ENCODE results near the gene DIDO1. TPM values are rescaled to one million over a fixed set of nuclear protein-coding genes. Genes with fewer than 3 reads are reported as not detected.
"Not testable (repeated sequence)": the region's sequence is repeated elsewhere in the genome, so short reads cannot be mapped to it uniquely, and the experiment has no call there.

DIDO1 gene
- total RNA-seq, 2 experiments from 2014 or later = 65.1 to 70.6 TPM

- ChIA-PET POLR2A (interaction anchor here (1.4 kb wide), 1 partner anchor 12 kb away, joined by 3 read pairs; no protein-coding TSS in a partner anchor), CTCF (ENCODE audit: unreplicated experiment) (no interaction called here)
- Histone ChIP-seq H3K4me1 (ENCODE audit: insufficient read depth, low read length, poor library complexity, severe bottlenecking) (peaks cover 83% of the 10 kb centered on the region), H4K20me1 (ENCODE audit: insufficient read depth, low read length) (peaks cover 39% of the 10 kb centered on the region), H3K9me3 (ENCODE audit: low read length) (no peaks in the 10 kb centered on the region), H3K36me3 (ENCODE audit: insufficient read depth, low read length) (peaks cover 15% of the 10 kb centered on the region; the same call in 1 of the 2 replicates), H3K9me2 (ENCODE audit: insufficient read depth, low read length) (no peaks in the 10 kb centered on the region), H3K4me3 (ENCODE audit: low read depth, low read length, poor library complexity, severe bottlenecking) (peak overlapping the region; percentile 92), H3K4me2 (ENCODE audit: low read length) (peak overlapping the region; percentile 98), H3K79me2 (ENCODE audit: insufficient read depth, low read depth, low read length) (peaks cover 92% of the 10 kb centered on the region), H2AFZ (ENCODE audit: low read length) (no peak overlapping the region), H3K27ac (ENCODE audit: low read depth, low read length, poor library complexity, severe bottlenecking) (peak overlapping the region; percentile 89)
- TF ChIP-seq CTCF (conservative IDR thresholded peaks at IDR 0.05; ENCODE audit: low read length) = no peak
- TF ChIP-seq EZH2phosphoT487 (IDR thresholded peaks at IDR 0.05; ENCODE audit: borderline replicate concordance, low read depth, low read length) = no peak
- BruUV-seq (replicated peaks) = no TSS peak
- intact Hi-C loops (cut with micrococcal nuclease; ENCODE audit: unreplicated experiment) = no loop called here
- DNase-seq (ENCODE audit: low spot score) = no peak
These were observed 1.3 kb downstream of the DIDO1 start for GRCh38 chr20:62925076-62925419.

- intact Hi-C loops (cut with micrococcal nuclease; ENCODE audit: unreplicated experiment) = no loop called here
- no peak for TF ChIP-seq EZH2phosphoT487 (IDR thresholded peaks at IDR 0.05; ENCODE audit: borderline replicate concordance, low read depth, low read length)
- TF ChIP-seq CTCF (conservative IDR thresholded peaks at IDR 0.05; ENCODE audit: low read length) = no peak
- peaks cover 92% of the 10 kb centered on the region for H3K79me2 ChIP-seq (ENCODE audit: insufficient read depth, low read depth, low read length)
- BruUV-seq (replicated peaks) = no TSS peak
- H3K4me2 ChIP-seq (ENCODE audit: low read length) = peak overlapping the region; percentile 98
- H3K27ac ChIP-seq (ENCODE audit: low read depth, low read length, poor library complexity, severe bottlenecking) = peak overlapping the region; percentile 89
- no peak for DNase-seq (ENCODE audit: low spot score)
- peaks cover 42% of the 10 kb centered on the region for H4K20me1 ChIP-seq (ENCODE audit: insufficient read depth, low read length)
- POLR2A ChIA-PET = interaction anchor here (1.4 kb wide), 1 partner anchor 12 kb away, joined by 3 read pairs; no protein-coding TSS in a partner anchor
- peaks cover 83% of the 10 kb centered on the region for H3K4me1 ChIP-seq (ENCODE audit: insufficient read depth, low read length, poor library complexity, severe bottlenecking)
- peak overlapping the region; percentile 92 for H3K4me3 ChIP-seq (ENCODE audit: low read depth, low read length, poor library complexity, severe bottlenecking)
- H2AFZ ChIP-seq (ENCODE audit: low read length) = no peak overlapping the region
- CTCF ChIA-PET (ENCODE audit: unreplicated experiment) = no interaction called here
- H3K36me3 ChIP-seq (ENCODE audit: insufficient read depth, low read length) = peaks cover 15% of the 10 kb centered on the region; the same call in 1 of the 2 replicates
- no peaks in the 10 kb centered on the region for H3K9me3 ChIP-seq (ENCODE audit: low read length)
- H3K9me2 ChIP-seq (ENCODE audit: insufficient read depth, low read length) = no peaks in the 10 kb centered on the region
These were observed 1.7 kb downstream of the DIDO1 start for GRCh38 chr20:62924442-62925075.

DNA sequence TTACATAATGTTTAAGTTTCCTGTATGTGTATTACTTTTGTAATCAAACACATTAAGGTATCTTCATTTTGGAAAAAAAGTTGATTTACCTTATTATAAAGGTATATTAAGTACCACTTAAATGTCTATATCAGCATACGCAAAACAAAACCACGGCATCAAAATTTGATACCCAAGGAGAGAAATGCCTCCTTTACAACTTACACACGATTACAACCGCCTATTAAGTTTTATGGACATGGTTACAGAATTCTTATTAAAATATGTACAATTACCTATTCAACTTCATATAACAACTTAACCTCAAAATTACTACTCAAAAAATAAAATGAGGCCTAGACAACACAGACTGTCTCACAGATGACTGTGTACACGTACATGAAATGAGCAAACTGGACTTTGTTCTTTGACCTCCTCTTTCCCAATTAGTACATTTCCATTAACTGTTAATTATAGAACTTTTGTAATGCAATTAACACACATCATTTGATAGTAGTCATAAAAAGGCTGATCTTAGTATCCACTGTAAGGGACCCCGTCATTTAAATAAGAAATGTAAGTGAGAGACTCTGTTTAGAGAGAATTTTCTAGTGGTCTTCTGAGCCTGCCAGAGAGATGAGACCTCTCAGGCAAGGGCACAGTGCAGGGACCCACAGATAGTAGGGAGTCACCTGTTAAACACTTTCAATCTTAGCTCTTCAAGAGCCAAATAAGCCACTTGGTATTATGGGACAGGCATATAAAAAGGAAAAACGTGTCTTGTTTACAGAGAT, 2.5 kb downstream of the DIDO1 start:
- Histone ChIP-seq H3K9me3 (ENCODE audit: low read length) (no peaks in the 10 kb centered on the region), H3K4me3 (ENCODE audit: low read depth, low read length, poor library complexity, severe bottlenecking) (peak overlapping the region; percentile 92), H3K79me2 (ENCODE audit: insufficient read depth, low read depth, low read length) (peaks cover 94% of the 10 kb centered on the region), H3K9me2 (ENCODE audit: insufficient read depth, low read length) (no peaks in the 10 kb centered on the region), H3K4me2 (ENCODE audit: low read length) (peak overlapping the region; percentile 98), H3K4me1 (ENCODE audit: insufficient read depth, low read length, poor library complexity, severe bottlenecking) (peaks cover 86% of the 10 kb centered on the region), H3K27ac (ENCODE audit: low read depth, low read length, poor library complexity, severe bottlenecking) (no peak overlapping the region), H4K20me1 (ENCODE audit: insufficient read depth, low read length) (peaks cover 47% of the 10 kb centered on the region), H3K36me3 (ENCODE audit: insufficient read depth, low read length) (peaks cover 15% of the 10 kb centered on the region; the same call in 1 of the 2 replicates), H2AFZ (ENCODE audit: low read length) (no peak overlapping the region)
- TSS peak; percentile 46 for BruUV-seq (replicated peaks)
- ChIA-PET POLR2A (no interaction called here), CTCF (ENCODE audit: unreplicated experiment) (no interaction called here)
- intact Hi-C loops (cut with micrococcal nuclease; ENCODE audit: unreplicated experiment) = no loop called here
- DNase-seq (ENCODE audit: low spot score) = no peak
- TF ChIP-seq CTCF (conservative IDR thresholded peaks at IDR 0.05; ENCODE audit: low read length) (no peak), EZH2phosphoT487 (IDR thresholded peaks at IDR 0.05; ENCODE audit: borderline replicate concordance, low read depth, low read length) (no peak)

GRCh38 chr20:62923059-62923668, 3.1 kb downstream of the DIDO1 start:
- CTCF ChIA-PET (ENCODE audit: unreplicated experiment); H2AFZ ChIP-seq (ENCODE audit: low read length); H3K27ac ChIP-seq (ENCODE audit: low read depth, low read length, poor library complexity, severe bottlenecking); POLR2A ChIA-PET; intact Hi-C loops (cut with micrococcal nuclease; ENCODE audit: unreplicated experiment); H3K36me3 ChIP-seq (ENCODE audit: insufficient read depth, low read length); H3K9me3 ChIP-seq (ENCODE audit: low read length); DNase-seq (ENCODE audit: low spot score); BruUV-seq (replicated peaks); H3K9me2 ChIP-seq (ENCODE audit: insufficient read depth, low read length): not testable (repeated sequence)
- Histone ChIP-seq H4K20me1 (ENCODE audit: insufficient read depth, low read length) (peaks cover 54% of the 10 kb centered on the region), H3K4me2 (ENCODE audit: low read length) (peak overlapping the region; percentile 98), H3K4me3 (ENCODE audit: low read depth, low read length, poor library complexity, severe bottlenecking) (peak overlapping the region; percentile 38), H3K79me2 (ENCODE audit: insufficient read depth, low read depth, low read length) (peaks cover 94% of the 10 kb centered on the region), H3K4me1 (ENCODE audit: insufficient read depth, low read length, poor library complexity, severe bottlenecking) (peaks cover 86% of the 10 kb centered on the region)
